ENCODE results near the gene USP6NL. TPM values are rescaled to one million over a fixed set of nuclear protein-coding genes. Genes with fewer than 3 reads are reported as not detected.

The USP6NL gene
- polyA plus RNA-seq, 3 donors: 26.8 to 28.9 (median 27.4) TPM

DNA sequence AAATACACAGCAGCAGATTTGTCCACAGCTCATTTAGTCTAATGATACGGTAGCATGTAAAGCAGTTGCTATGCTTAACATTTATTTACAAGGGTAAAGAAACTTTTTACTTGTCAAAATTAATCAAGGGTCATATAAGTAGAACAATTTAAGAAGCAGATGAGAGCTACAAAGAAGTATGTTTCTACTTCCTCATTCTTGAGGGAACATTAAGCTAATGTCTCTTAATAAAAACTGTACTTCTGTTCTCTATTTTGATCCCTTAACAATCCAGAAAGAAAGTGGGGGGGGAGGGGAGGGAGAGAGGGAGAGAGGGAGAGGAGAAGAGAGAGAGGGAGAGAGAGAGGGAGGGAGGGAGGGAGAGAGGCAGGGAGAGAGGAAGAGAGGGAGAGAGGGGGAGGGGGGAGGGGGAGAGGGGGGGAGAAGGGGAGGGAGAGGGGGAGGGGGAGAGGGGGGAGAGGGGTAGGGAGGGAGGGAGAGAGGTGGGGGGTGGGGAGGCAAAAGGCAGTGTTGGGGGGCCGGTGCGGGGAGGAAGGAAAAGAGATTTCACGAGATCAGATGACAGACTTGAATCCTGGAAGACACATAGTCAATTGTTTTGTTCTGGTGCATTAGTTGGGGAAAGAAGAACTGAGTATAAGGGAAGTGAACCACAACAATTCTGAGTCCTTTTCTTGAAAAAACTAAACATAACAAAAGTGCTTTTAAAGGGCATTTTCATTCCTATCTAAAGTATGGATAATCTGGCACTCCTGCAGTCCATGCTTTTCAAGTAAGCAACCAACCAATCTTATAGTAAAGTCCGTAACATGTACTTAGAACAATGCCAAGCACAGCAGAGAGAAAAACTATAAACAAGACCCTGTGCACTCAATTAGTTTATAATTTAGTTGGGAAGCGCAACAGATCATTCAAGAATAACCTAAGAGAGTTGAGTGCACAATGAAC, 128.0 kb downstream of the USP6NL start:
- no peak for DNase-seq

GRCh38 chr10:11482306-11482705, 129.1 kb downstream of the USP6NL start:
- no peak for DNase-seq

DNA sequence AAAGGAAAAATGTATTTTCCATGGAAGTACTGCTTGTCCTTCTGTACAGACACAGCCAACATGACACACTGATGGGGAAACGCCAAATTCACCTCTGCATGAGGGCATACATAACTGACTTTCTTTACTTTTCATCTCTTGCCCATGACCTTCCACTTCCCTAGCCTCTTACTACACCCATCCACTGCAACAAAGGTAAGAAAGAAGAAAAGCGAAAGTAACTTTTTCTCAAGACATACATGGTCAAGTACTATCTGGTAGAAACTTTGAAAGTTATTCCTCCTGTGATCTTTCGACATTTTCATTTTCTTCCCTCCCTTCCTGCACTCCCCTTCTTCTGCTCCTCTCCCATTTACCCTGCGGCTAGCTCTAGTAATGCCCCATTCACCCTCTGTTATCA, 130.8 kb downstream of the USP6NL start:
- DNase-seq: no peak

DNA sequence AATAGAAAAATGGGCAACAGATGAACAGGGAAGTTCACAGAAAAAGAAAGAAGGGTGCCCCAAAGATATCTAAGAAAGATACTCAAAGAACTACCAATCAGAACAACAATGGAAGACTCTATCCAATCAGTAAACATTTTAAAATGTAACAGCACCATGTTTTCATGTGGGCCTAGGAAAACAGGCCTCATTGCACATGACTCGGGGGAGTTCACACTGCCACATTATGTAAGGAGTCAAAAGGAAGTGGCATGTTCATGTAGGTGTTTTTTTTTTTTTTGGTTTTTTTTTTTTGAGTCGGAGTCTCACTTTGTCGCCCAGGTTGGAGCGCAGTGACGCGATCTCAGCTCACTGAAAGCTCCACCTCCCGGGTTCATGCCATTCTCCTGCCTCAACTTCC, 132.2 kb downstream of the USP6NL start:
- no peak for DNase-seq

GRCh38 chr10:11478807-11479206, 132.6 kb downstream of the USP6NL start:
- no peak for DNase-seq

DNA sequence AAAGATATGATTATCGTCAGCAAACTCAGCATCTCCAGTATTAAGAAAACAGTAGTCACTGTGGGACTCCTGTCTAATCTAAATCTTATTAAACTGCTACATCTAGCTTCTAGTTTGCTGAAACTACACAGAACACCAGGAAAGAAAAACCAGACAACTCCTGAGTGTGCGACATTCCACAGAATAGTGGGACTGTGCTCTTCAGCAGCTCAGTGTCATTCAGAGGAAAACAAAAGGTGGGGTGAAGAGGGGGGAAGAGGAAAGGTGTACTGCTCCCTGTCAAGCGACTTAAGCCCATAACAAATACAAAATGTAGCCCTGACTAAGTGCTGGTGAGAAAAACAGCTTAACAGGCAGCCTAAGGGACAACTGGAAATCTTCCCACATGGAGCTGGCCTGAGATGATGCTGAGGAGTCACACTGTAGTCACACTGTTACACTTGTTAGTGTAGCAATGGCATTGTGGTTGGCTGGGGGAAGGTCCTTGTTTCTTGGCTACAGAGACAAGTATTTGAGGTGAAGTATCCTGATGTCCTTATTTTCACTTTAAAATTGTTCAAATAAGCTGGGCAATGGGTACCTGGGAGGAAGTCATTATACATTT, 135.5 kb downstream of the USP6NL start:
- DNase-seq: no peak

DNA sequence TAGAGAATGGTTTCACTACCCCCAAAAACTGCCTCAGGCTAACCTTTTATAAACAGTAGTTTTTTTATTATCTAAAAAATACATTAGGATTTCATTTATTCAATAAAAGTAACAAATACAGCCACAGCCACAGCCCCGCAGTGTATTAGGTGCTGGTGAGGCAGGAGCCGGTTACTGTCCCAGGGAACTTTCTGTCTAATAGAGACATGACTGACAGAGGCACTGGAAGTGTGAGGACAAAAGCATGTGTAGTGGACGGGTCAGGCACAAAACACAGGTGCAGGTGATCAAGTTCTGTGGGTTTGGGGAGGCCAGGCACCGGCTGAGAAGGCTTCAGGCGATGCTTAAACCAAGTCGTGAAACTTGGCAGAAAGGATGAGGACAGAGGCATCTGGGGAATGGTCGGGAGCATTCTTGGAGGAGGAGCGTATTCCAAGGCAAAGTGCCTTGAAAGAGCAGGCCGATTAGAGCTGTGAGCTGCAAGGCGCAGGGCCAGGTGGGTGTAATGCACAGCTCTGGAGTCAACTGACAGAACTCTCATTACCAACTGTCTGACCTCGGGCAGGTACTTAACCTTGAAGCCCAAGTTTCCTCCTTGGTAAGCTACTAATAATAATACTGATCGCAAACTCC, 138.2 kb downstream of the USP6NL start:
- DNase-seq: peak; percentile 8

DNA sequence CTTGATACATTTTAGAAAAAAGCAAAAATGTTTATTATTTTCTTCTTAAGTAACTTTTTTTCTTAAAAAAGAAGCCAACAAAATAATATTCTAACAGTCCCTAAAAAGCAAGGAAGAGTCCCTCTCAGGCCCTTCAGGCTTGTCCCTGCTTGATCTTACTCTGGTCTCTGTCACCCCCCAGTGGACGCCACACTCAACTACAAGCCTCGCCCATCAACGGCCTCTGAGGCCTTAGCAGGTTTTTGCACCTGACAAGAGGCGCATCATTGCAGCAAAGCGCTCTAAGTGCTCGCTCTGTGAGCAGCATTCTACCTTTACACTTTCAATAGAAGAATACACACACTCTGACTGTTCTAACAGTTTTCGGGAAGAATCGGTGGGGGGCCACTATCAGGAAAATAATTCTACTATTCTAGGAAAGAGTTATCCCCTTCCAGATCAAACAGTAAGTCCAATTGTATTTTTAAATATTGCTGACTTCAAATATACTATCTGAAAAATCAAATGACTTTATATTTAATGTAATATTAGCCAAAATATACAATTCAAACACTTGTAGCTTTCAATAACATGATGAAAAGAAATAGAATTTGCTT, 139.2 kb downstream of the USP6NL start:
- peak; percentile 29 for DNase-seq

DNA sequence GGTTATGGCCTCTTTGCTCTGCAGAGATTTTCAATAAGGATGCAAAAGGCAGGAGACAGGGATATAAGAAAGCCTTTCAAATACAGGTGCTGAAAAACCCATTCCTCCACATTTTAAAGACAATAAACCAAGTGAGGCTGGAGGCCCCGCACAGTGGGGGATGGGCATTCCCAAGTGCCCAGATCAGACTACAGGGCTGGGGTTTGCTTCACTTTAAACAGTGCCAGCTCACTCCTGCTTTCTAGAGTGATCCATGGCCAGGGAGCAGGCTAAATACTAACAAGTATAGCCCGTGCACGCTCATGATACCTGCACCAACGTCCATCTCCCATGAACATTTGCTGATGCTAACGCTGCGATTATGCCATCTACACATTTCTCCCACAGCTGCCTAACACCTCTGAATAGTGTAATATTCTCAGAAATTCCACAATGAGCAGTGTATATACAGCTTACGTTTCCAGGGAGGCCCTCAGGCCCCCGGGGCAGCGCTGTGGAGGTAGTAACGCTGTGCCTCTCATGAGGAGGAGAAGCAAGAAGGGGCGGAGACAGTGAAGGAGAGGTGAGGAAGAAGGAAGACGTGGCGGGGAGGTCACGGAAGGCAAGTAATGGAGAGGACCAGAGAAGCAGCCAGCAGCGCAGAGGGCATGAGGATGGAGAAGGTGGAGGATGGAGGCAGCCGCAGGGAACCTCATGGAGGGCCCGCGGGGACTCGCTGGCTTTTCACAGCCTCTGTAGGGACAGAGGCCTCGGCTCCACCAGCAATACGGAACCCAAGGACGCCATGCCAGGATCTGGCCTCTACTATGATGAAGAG, 141.7 kb downstream of the USP6NL start:
- DNase-seq: no peak

GRCh38 chr10:11468126-11468742, 143.2 kb downstream of the USP6NL start:
- DNase-seq: no peak

- DNase-seq: no peak
Observed at GRCh38 chr10:11465406-11465805, 146.0 kb downstream of the USP6NL start.

DNA sequence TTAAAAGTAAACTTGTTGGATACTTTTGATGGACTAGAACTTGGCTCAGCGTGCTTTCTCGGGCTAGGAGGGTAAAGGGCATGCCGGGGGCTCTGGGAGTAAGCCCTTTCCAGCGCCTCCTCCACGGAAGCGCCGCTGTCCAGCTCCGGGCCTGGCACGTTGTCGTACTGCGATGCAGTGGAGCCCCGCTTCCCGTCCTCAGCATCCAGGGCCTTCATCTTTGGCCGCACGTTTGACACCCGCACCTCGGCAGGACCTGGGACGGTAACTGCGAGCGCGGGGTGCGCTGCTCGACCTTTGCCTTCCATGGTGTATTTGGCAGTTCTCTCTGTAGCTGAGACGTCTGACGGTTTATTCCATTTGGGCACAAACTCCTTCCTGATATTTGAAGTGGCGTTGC, 148.3 kb downstream of the USP6NL start:
- DNase-seq: no peak

DNA sequence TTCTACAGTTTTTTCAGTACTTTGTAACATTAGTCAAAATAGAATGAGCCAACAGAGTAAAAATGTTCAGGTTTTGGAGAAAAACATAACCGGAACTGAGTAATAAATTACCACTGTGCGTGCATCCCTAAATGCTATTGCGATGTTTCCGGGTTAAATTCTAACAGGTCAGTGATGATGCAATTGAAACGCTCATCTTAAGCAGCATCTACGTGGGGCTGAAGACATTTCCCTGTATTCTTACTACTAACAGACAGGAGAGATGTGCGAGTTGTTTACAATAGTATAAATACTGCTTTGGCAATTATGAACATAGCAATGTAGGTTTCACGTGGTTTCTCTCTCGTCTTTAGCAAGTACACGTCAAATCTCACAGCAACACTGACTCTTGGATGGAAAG, 149.4 kb downstream of the USP6NL start:
- no peak for DNase-seq

DNA sequence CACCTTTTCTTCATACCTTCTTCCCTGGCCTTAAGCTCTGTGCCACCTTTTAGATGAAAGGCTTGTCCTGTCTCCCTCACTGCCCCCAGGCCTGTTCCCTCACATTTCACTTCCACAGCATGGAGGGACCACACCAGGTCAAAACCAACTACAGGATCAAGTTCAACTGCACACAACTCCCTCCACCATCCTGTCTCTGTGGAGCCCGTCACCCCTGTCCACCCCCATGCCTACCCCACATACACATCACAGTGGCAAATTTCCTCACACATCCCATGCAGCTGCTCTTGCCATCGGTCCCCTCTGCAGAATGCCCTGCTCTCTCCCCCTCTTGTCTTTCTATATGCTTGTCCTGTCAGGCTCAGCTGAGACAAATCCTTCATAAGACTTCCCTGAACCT, 154.1 kb downstream of the USP6NL start:
- DNase-seq: no peak

DNA sequence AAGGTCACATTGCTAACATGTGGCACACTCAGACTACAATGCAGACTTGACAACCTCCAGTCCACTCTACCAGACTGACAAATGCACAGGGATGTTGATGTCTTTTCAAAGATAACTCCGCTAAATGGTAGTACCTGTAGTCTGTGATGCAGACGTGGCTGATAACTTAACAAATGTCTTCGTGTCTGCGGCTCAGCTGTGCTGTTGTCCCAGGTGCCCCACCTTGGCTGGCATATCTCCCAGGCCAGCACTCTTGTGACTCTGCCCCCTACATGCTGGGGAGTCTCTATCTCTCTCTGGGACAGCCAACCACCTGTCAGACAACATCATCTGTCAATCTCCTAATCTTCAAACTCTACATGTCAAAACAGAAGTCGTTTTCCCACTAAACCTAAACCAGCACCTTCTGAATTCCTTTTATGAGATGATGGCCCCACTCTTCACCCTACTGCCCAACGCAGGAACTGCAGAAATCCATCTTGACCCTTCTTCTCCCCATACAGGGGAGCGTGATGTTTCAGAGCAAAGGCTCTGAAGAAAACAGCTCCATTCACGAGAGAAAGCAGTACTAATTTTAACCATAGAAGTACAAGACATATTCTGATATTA, 156.4 kb downstream of the USP6NL start:
- DNase-seq: no peak

- no peak for DNase-seq
Observed at GRCh38 chr10:11454160-11454559, 157.3 kb downstream of the USP6NL start.

DNA sequence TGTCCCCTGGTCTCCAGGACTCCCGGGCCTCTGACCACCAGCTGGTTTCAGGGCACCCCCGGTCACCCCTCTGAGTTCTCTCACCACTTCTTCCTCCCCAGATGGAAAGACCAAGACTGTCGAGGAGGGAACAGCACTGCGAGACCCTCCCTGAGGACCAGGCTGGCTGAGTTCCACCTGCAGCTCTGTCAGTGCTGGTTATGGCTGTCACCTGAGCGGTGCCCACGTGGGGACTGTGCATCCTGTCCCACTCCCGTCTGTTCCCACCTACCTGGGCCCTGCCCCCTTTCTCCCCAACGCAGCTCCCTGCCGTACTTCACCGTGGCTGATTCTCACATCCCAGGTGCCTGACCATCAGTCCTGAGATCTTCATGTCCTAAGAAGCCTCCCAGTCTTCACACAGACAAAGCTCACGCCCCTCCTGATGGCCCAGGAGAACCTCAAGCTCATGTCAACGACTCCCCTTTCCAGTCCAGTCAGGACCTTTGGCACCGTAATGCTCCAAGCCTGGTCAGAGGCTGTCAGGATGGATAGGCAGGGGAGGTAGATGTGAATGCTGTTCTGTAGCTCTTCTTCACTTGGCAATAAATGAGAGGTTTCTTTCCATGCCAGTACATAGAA, 159.7 kb downstream of the USP6NL start:
- DNase-seq: no peak

GRCh38 chr10:11450427-11450826, 161.0 kb downstream of the USP6NL start:
- DNase-seq: no peak

DNA sequence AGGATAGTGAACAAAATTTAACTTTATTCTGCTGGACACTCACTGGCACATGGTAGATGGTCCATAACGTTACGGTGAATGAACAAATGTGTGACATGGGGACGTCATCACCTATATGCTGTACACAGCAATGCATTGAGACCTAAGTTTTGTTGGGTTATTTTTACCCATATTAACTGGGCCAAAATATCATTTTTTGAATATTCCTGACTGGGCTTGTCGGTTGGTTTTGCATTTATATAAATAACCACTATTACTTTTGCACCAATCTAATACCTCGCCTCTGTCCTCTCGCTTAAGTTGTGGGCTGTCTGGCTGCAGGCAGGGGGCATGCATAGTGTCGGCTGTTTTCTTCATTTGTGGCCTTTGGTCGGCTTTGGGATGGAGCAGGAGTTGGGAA, 161.7 kb downstream of the USP6NL start:
- no peak for DNase-seq

DNA sequence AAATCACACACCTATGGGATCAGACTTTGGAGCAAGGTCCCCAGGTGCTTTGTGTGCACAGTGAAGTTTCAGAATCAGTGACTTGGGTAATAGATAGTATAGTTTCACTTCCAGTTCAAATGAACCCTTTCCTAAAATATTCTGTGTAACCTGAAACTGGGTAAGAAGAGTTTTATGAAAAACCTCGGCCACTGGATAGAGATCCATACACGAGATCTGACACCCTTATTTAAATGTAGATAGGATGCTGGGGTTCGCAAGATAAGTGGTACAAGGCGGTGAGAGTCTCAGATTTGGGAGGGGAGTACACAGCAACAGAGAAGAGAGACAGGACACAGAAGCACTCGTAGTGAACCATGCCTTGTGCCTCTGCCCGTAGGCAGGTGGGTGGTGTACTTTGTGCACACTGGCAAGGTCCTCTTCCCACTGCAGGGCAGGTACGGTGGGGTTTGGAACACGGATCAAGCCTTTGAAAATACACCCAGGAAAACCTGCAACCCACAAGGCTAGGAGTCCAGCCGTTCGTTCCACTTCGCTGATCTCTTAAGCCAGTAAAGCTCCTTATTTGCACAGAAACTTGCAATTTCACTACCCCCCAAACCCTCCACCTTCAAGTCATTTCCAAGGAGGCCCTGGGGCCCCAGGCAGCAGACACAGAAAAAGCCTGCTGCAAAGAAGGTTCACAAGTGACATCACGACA, 162.8 kb downstream of the USP6NL start:
- DNase-seq: no peak

Data from renal pelvis (tissue), 4 donors.